IPS-11a (cell line): ENCODE results near the gene CLDN6.
"Not testable (repeated sequence)": the region's sequence is repeated elsewhere in the genome, so short reads cannot be mapped to it uniquely, and the experiment has no call there.

Experiments used
- H3K4me3 ChIP-seq: one replicate; pipeline ENCODE4 v1.5.1; 2013; ENCODE audit warnings: low read depth, low read length, control low read depth

CLDN6 gene

GRCh38 chr16:3052571-3053329 lies 34.8 kb upstream of the CLDN6 start:
- H3K4me3 ChIP-seq: not testable (repeated sequence)

GRCh38 chr16:3051494-3051893 lies 33.5 kb upstream of the CLDN6 start:
- H3K4me3 ChIP-seq: no peak overlapping the region

- no peak overlapping the region for H3K4me3 ChIP-seq
Measured at GRCh38 chr16:3051009-3051408, 33.0 kb upstream of the CLDN6 start.

GRCh38 chr16:3050487-3050886 lies 32.5 kb upstream of the CLDN6 start:
- no peak overlapping the region for H3K4me3 ChIP-seq

GRCh38 chr16:3049921-3050481 lies 32.0 kb upstream of the CLDN6 start:
- H3K4me3 ChIP-seq: no peak overlapping the region

GRCh38 chr16:3047387-3047720 lies 29.4 kb upstream of the CLDN6 start:
- H3K4me3 ChIP-seq: peak overlapping the region; percentile 67

DNA sequence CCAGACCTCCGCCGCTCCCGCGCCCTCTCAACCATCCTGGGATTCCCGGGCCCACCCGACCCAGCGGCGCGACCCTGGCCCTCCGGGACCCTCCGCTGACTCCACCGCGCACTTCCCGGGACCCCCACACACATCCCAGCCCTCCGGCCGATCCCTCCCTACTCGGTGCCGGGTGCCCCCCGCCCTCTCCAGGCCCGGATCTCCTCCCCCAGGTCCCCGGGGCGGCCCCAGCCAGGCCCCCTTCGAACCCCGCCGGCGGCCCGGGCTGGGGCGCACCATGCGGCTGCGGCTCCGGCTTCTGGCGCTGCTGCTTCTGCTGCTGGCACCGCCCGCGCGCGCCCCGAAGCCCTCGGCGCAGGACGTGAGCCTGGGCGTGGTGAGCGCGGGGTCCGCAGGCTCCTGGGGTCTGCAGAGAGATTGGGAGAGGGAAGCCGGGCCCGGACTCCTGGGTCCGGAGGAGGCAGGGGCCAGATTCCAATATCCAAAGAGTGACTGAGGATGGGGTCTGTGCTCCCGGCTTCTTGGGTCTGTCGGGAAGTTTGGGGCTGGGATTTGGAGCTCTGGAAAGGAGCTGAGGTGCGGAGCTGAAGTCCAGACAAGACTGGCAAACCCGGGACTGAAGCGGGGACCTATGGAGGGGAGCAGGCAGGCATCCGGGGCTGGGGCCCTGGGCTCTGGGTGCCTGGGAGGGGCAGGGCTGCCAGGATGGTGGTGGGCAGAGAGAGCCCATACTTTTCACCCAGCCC lies 28.8 kb upstream of the CLDN6 start:
- H3K4me3 ChIP-seq: peak overlapping the region; percentile 67

DNA sequence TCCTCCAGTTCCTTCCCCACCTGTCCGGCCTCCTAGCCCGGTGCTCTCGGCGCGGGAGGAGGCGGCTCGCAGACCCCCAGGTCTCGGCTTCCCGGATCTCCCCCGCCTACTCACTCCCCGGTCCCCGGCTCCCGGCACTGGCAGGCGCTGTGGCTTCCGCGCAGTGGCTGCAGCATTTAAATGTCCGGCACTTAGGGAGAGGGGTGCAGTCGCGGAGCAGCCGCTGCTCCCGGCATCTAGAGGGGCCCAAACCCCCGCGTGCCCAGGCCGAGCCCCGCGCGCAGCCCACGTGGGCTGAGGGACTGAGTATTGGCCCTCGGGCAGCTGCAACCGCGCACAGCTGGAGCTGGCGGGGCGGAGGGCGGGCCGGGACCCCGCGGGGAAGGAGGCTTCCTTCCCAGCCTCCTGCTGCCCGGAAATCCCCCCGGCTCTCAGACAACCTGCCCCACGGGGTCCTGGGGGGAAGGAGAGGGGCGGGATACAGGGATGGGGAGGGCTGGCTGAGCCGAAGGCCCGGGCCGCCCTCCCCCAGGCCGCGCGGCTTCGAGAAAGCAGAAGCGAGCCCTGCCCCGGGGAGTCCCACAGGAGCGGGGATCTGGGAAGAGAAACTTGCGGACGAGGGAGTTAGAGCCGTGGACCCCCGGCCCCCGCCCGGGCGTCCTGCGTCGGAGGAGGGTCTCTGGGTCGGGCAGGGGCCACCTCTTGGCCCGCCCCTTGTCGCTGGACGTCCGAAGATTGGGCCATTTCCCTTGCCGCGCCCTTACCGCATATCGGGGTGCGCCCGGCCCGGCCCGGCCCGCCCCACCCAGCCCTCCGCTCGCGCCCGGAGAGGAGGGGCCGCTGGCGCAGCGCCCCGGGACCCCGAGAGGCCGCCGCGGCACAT lies 28.0 kb upstream of the CLDN6 start, which contains the start of gene MMP25:
MMP25 (plus strand) TSS at position 804 of the 883 bp plus-strand sequence. CDS start 357 bp downstream, outside the sequence.
- peak within 1 kb of the TSS; percentile 67 for H3K4me3 ChIP-seq

DNA sequence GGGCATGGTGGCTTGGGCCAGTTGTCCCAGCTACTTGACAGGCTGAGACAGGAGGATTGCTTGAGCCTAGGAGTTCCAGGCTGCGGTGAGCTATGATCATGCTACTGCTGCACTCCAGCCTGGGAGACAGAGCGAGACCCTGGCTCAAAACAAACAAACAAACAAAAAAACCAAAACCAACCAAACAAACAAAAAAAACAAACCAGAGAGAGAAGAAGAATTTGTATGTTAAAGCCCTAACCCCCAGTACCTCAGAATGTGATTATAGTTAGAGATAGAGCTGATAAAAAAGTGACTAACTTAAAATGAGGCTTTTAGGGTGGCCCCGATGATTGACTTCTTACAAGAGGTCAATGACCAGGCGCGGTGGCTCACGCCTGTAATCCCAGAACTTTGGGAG lies 26.7 kb upstream of the CLDN6 start:
- H3K4me3 ChIP-seq: peak overlapping the region; percentile 13

GRCh38 chr16:3042376-3042775 lies 24.4 kb upstream of the CLDN6 start:
- H3K4me3 ChIP-seq: no peak overlapping the region

- H3K4me3 ChIP-seq: no peak overlapping the region
Measured at GRCh38 chr16:3038896-3039295, 20.9 kb upstream of the CLDN6 start.

GRCh38 chr16:3038256-3038655 lies 20.3 kb upstream of the CLDN6 start:
- H3K4me3 ChIP-seq: no peak overlapping the region

DNA sequence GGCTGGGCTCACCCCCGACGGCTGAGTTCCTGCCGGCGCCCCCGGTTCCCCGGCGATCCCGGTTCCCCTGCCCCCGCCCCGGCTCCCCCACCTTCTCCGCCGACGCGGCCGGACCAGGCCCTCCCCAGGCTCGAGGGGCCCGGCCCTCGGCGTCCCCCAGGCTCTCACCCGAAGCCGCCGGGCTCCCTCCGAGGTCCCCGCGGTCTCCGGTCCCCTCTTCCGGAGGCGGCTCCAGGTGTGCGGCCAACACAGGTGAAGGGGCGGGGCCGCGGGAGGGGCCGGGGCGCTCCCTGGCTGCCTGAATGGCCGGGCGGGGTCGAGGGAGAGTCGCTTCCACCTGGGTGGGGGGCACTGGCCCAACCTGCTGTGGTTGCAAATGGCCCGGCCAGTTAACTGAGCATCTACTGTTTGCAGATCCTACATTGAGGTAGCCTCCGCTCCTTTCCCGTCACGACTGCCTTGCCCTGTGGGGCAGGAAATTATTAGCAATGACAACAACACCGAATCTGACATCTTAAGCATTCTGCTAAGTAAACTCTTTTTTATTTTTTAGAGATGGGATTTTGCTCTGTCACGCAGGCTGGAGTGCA lies 18.8 kb upstream of the CLDN6 start, which contains the start of gene BICDL2:
BICDL2 (minus strand) TSS at position 219 of the 590 bp plus-strand sequence. CDS start 1,448 bp downstream, outside the sequence.
- peak within 1 kb of the TSS; percentile 58 for H3K4me3 ChIP-seq

GRCh38 chr16:3035972-3036725 lies 18.2 kb upstream of the CLDN6 start:
- peak overlapping the region; percentile 58 for H3K4me3 ChIP-seq

DNA sequence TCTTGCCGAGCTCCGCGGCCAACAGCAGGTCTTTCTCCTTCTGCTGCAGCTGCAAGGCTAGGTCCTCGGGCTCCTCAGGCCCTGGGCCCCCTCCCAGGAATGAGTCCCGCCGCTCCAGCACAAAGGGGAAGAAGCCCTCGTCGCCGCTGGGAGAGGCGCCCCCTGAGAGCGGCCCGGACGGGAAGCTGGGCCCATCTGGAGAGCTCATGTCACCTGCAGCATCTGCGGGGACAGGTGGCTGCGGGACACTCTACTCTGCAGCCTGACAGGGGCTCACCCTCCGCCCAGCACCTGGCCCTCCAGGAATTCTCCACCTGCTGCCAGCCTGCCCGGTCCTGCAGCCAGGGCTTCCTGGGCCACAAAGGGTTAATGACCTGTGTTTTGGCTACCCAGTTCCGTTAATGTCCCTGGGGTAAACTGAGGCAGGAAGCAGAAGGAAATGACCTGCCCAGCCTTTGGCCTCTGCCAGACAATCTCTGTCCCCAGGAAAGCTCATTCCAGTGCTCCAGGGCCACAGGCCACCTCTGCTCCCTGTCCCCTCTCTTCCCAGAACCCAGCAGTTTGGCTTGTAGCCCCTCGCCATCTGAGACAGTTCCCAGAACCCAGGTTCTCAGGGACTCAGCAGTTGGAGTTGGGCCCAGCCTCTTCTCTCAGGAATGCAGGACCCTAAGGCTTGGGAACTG lies 17.4 kb upstream of the CLDN6 start:
- no peak overlapping the region for H3K4me3 ChIP-seq

DNA sequence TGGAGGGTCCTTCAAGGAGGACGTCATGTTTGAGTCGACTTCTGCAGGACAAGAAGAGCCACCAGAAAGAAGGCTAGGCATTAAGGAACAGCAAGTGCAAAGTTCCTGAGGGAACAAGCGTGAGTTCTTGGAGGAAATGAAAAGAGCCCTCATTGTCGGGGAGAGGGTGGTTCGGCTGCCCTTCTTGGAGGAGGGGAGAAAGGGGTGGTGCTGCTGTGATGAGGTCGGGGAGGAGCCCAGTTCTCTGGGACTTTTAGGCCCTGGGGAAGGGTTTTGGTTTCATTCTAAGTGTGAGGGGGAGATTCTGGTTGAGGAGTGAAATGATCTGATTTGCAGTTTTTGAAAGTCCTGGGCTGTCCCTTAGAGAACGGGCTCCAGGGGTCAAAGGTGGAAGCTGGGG lies 14.6 kb upstream of the CLDN6 start:
- H3K4me3 ChIP-seq: no peak overlapping the region

DNA sequence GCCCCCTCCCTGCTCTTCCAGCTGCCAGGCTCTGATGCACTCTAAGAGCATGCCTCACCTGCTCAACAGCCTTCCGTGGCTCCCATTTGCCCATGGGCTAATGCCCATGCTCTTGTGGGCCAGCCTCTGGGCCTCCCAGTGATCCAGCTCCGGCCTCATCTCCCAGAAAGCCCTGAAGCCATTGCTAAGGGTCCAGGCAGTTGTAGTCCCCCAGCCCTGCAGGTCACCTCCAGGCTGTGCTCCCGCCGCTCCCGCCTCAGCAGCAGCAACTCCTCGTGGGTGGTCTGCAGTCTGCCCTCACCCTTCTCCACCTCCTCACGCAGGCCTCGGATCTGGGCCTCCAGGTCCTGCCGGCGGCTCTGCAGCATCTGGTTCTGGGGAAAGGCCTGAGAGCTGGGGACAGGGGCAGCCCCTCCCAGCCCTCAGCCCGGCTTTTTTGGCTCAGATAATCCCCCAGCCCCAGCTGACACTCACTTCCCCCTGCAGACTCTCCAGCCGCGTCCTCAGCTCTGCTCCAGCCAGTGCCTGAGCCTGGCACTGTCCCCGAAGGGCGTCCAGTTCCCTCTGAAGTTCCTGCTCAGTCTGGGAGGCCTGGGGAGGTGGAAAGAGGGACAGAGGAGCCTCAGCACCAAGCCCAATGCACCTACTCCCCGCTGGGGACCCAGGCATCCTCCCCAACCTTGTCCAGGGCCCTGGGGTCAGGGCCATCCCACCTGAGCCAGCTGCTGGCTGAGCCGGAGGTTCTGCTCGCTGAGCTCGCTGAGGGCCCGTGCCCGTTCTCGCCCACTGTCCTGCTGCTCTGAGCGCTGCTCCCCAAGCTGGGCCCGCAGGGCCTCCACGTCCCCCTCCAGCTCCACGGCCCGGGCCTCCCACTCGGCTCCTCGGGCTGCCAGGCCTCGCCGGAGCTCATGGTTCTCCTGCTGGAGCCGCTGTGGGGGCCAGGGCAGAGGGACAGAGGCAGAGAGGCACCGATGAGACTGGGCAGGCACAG lies 12.5 kb upstream of the CLDN6 start:
- no peak overlapping the region for H3K4me3 ChIP-seq
